HG03469 (cell line): Measurements from ENCODE around the gene ADH6.
"Not testable (repeated sequence)": the region's sequence is repeated elsewhere in the genome, so short reads cannot be mapped to it uniquely, and the experiment has no call there.

Source experiments
- ATAC-seq: cut with Tn5 transposase; IDR thresholded peaks from one replicate; pipeline ENCODE4 v1.9.1; 2021; ENCODE audit warnings: mild to moderate bottlenecking, moderate library complexity, moderate number of reproducible peaks; ENCODE audit not compliant: unreplicated experiment

Gene ADH6

GRCh38 chr4:99219072-99219471 is at the start of gene ADH6:
Gene ADH6 (minus strand): TSS chr4:99219246. CDS start chr4:99219152, 94 bp downstream.
- ATAC-seq = no peak

- no peak for ATAC-seq
These were observed 45.9 kb upstream of the ADH6 start for GRCh38 chr4:99264927-99265326.

- ATAC-seq = no peak
These were observed 33.7 kb upstream of the ADH6 start for GRCh38 chr4:99252746-99253145.

GRCh38 chr4:99248714-99249113 is 29.7 kb upstream of the ADH6 start:
- no peak for ATAC-seq

- no peak for ATAC-seq
These were observed 16.9 kb upstream of the ADH6 start for GRCh38 chr4:99235955-99236354.

- no peak for ATAC-seq
These were observed 15.4 kb upstream of the ADH6 start for GRCh38 chr4:99234331-99235010.

GRCh38 chr4:99233397-99233796 is 14.4 kb upstream of the ADH6 start:
- ATAC-seq = not testable (repeated sequence)

- ATAC-seq = not testable (repeated sequence)
These were observed 9.7 kb upstream of the ADH6 start for GRCh38 chr4:99228706-99229105.

- not testable (repeated sequence) for ATAC-seq
These were observed 8.6 kb upstream of the ADH6 start for GRCh38 chr4:99227646-99228045.

- no peak for ATAC-seq
These were observed 2.9 kb upstream of the ADH6 start for GRCh38 chr4:99221980-99222379.

- peak; percentile 79 for ATAC-seq
These were observed 433 bp upstream of the ADH6 start for GRCh38 chr4:99219479-99219878.

- ATAC-seq = no peak
These were observed 3.5 kb downstream of the ADH6 start for GRCh38 chr4:99215521-99215920.

- ATAC-seq = no peak
These were observed 8.3 kb downstream of the ADH6 start for GRCh38 chr4:99210789-99211188.

GRCh38 chr4:99209671-99210070 is 9.4 kb downstream of the ADH6 start:
- ATAC-seq = no peak

- ATAC-seq = no peak
These were observed 10.3 kb downstream of the ADH6 start for GRCh38 chr4:99208719-99209075.

- ATAC-seq = no peak
These were observed 10.9 kb downstream of the ADH6 start for GRCh38 chr4:99207911-99208718.

GRCh38 chr4:99207069-99207743 is 11.8 kb downstream of the ADH6 start:
- no peak for ATAC-seq

GRCh38 chr4:99205153-99205979 is 13.7 kb downstream of the ADH6 start:
- ATAC-seq = no peak

- no peak for ATAC-seq
These were observed 16.5 kb downstream of the ADH6 start for GRCh38 chr4:99202536-99202935.

- ATAC-seq = no peak
These were observed 17.0 kb downstream of the ADH6 start for GRCh38 chr4:99202094-99202493.

- no peak for ATAC-seq
These were observed 17.4 kb downstream of the ADH6 start for GRCh38 chr4:99201690-99202089.
